ENCODE results near the gene OR4D2.

The OR4D2 gene

GRCh38 chr17:58181796-58182195, 15.0 kb downstream of the OR4D2 start:
- no CpG with 5 or more reads among the region's 4 CpGs for WGBS (ENCODE audit: extremely low coverage, insufficient coverage, low lambda C conversion rate)

DNA sequence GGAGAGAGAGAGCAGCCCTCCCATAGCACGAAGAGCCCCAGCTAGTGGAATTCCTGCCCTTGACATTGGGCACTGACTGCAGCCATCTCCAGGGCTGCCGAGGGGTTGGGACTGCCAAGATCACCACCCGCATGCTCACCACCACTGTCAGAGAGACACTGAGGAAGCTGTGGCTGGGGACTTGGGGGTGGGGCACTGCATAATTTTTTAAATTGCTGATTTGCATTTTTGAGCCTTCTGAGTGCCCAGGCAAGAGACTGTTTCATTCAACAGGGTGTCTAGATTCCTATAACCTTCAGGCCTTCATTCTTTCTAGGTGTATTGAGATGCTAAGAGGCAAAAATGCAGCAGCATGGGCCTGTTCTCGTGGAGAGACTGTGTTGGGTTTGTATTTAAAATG, 16.7 kb downstream of the OR4D2 start:
- no CpG with 5 or more reads among the region's 4 CpGs for WGBS (ENCODE audit: extremely low coverage, insufficient coverage, low lambda C conversion rate)
- Histone ChIP-seq H3K79me2 (ENCODE audit: control insufficient read depth, insufficient read depth, low read length) (no peaks in the 10 kb centered on the region), H2BK120ac (ENCODE audit: low read depth, low read length) (no peak overlapping the region), H3K18ac (ENCODE audit: low read length) (no peak overlapping the region), H3K79me1 (ENCODE audit: low read length) (no peaks in the 10 kb centered on the region), H3K9ac (ENCODE audit: low read length) (no peak overlapping the region), H3K56ac (ENCODE audit: low read length) (no peak overlapping the region), H2BK15ac (replicated peaks; ENCODE audit: low read depth) (no peak overlapping the region), H3K36me3 (ENCODE audit: control insufficient read depth, insufficient read depth, low read length) (no peaks in the 10 kb centered on the region), H4K8ac (ENCODE audit: low read depth, low read length) (no peak overlapping the region), H3K27ac (ENCODE audit: low read depth, low read length) (no peak overlapping the region), H3K23ac (ENCODE audit: low read length) (no peak overlapping the region), H2AK5ac (ENCODE audit: low read length) (no peak overlapping the region), H3K4me1 (ENCODE audit: control insufficient read depth, low read depth, low read length) (no peaks in the 10 kb centered on the region), H3K27me3 (ENCODE audit: insufficient read depth, low read length, poor library complexity) (no peaks in the 10 kb centered on the region), H4K5ac (ENCODE audit: low read length) (no peak overlapping the region), H3K4me2 (ENCODE audit: low read length) (no peak overlapping the region), H2BK5ac (ENCODE audit: low read length) (no peak overlapping the region), H3K4ac (ENCODE audit: low read depth, low read length) (no peak overlapping the region), H3K4me3 (ENCODE audit: low read length) (no peak overlapping the region)
- no peak for DNase-seq

More at GRCh38 chr17:58181796-58182195, 15.0 kb downstream of the OR4D2 start:
- Histone ChIP-seq H3K18ac (ENCODE audit: low read length) (no peak overlapping the region), H3K9ac (ENCODE audit: low read length) (no peak overlapping the region), H3K79me2 (ENCODE audit: control insufficient read depth, insufficient read depth, low read length) (no peaks in the 10 kb centered on the region), H3K36me3 (ENCODE audit: control insufficient read depth, insufficient read depth, low read length) (no peaks in the 10 kb centered on the region), H3K4me1 (ENCODE audit: control insufficient read depth, low read depth, low read length) (no peaks in the 10 kb centered on the region), H2BK120ac (ENCODE audit: low read depth, low read length) (no peak overlapping the region), H3K79me1 (ENCODE audit: low read length) (no peaks in the 10 kb centered on the region), H3K4me2 (ENCODE audit: low read length) (no peak overlapping the region), H4K8ac (ENCODE audit: low read depth, low read length) (no peak overlapping the region), H3K4me3 (ENCODE audit: low read length) (no peak overlapping the region), H3K4ac (ENCODE audit: low read depth, low read length) (no peak overlapping the region), H2BK15ac (replicated peaks; ENCODE audit: low read depth) (no peak overlapping the region), H3K56ac (ENCODE audit: low read length) (no peak overlapping the region), H3K27ac (ENCODE audit: low read depth, low read length) (no peak overlapping the region), H3K23ac (ENCODE audit: low read length) (no peak overlapping the region), H4K5ac (ENCODE audit: low read length) (no peak overlapping the region), H2BK5ac (ENCODE audit: low read length) (no peak overlapping the region), H2AK5ac (ENCODE audit: low read length) (no peak overlapping the region), H3K27me3 (ENCODE audit: insufficient read depth, low read length, poor library complexity) (no peaks in the 10 kb centered on the region)
- DNase-seq = no peak

- H3K4ac ChIP-seq (ENCODE audit: low read depth, low read length) = no peak overlapping the region
- no peaks in the 10 kb centered on the region for H3K4me1 ChIP-seq (ENCODE audit: control insufficient read depth, low read depth, low read length)
- DNase-seq = peak; percentile 88
- H3K27ac ChIP-seq (ENCODE audit: low read depth, low read length) = no peak overlapping the region
- H3K79me1 ChIP-seq (ENCODE audit: low read length) = no peaks in the 10 kb centered on the region
- no peak overlapping the region for H2AK5ac ChIP-seq (ENCODE audit: low read length)
- H2BK15ac ChIP-seq (replicated peaks; ENCODE audit: low read depth) = no peak overlapping the region
- H3K4me3 ChIP-seq (ENCODE audit: low read length) = no peak overlapping the region
- H3K4me2 ChIP-seq (ENCODE audit: low read length) = no peak overlapping the region
- peak overlapping the region; percentile 31 for H3K56ac ChIP-seq (ENCODE audit: low read length)
- no peaks in the 10 kb centered on the region for H3K27me3 ChIP-seq (ENCODE audit: insufficient read depth, low read length, poor library complexity)
- no peak overlapping the region for H4K5ac ChIP-seq (ENCODE audit: low read length)
- WGBS (ENCODE audit: extremely low coverage, insufficient coverage, low lambda C conversion rate) = no CpG with 5 or more reads among the region's 10 CpGs
- H3K36me3 ChIP-seq (ENCODE audit: control insufficient read depth, insufficient read depth, low read length) = no peaks in the 10 kb centered on the region
- H2BK5ac ChIP-seq (ENCODE audit: low read length) = no peak overlapping the region
- no peak overlapping the region for H4K8ac ChIP-seq (ENCODE audit: low read depth, low read length)
- no peaks in the 10 kb centered on the region for H3K79me2 ChIP-seq (ENCODE audit: control insufficient read depth, insufficient read depth, low read length)
- H3K23ac ChIP-seq (ENCODE audit: low read length) = no peak overlapping the region
- H3K18ac ChIP-seq (ENCODE audit: low read length) = no peak overlapping the region
- no peak overlapping the region for H2BK120ac ChIP-seq (ENCODE audit: low read depth, low read length)
- no peak overlapping the region for H3K9ac ChIP-seq (ENCODE audit: low read length)
Observed at GRCh38 chr17:58184308-58184985, 17.7 kb downstream of the OR4D2 start.

DNA sequence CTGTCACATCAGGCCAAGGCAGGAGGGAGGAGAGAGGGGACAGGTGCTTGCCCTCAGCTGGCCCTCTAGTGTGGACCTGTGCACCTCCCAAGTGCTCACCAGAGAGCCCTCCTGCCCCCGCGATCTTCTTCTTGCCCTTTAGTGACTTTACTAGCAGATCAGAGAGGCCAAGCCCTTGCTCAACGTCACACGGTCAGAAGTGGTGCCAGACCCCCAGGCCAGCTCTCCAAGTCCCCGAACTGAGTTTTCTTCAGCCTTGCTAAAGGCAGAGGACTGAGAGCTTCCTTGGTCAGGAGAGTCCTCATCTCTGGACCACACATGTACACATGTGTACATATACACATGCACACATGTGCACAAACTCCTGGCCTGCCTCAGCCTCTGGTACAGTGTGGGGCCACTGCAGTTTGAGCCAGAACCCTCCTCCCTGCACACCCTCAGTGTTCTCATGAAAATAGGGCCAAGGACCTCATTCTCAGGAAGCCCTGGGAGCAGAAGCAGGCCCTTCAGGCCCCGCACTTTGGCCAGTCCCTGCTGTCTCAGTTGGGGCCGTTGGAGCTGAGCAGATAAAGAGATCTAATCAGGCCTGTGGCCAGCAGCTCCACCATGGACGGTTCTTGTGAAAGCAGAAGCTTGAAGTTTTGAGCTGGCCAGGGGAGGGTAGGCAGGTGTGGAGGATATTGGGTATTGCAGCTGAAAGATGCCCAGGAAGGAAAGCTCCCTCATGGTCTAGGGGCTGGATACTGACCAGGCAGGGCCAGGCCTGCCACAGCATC, 18.4 kb downstream of the OR4D2 start:
- H3K27ac ChIP-seq (ENCODE audit: low read depth, low read length) = no peak overlapping the region
- H3K4me2 ChIP-seq (ENCODE audit: low read length) = no peak overlapping the region
- H2AK5ac ChIP-seq (ENCODE audit: low read length) = no peak overlapping the region
- H3K4ac ChIP-seq (ENCODE audit: low read depth, low read length) = no peak overlapping the region
- H3K23ac ChIP-seq (ENCODE audit: low read length) = no peak overlapping the region
- no peak overlapping the region for H2BK15ac ChIP-seq (replicated peaks; ENCODE audit: low read depth)
- no peak overlapping the region for H3K4me3 ChIP-seq (ENCODE audit: low read length)
- no peaks in the 10 kb centered on the region for H3K36me3 ChIP-seq (ENCODE audit: control insufficient read depth, insufficient read depth, low read length)
- no peak overlapping the region for H2BK5ac ChIP-seq (ENCODE audit: low read length)
- H3K18ac ChIP-seq (ENCODE audit: low read length) = no peak overlapping the region
- H3K79me1 ChIP-seq (ENCODE audit: low read length) = no peaks in the 10 kb centered on the region
- H4K5ac ChIP-seq (ENCODE audit: low read length) = no peak overlapping the region
- DNase-seq = no peak
- H2BK120ac ChIP-seq (ENCODE audit: low read depth, low read length) = no peak overlapping the region
- no peak overlapping the region for H3K9ac ChIP-seq (ENCODE audit: low read length)
- no peak overlapping the region for H4K8ac ChIP-seq (ENCODE audit: low read depth, low read length)
- H3K4me1 ChIP-seq (ENCODE audit: control insufficient read depth, low read depth, low read length) = no peaks in the 10 kb centered on the region
- H3K79me2 ChIP-seq (ENCODE audit: control insufficient read depth, insufficient read depth, low read length) = no peaks in the 10 kb centered on the region
- no peak overlapping the region for H3K56ac ChIP-seq (ENCODE audit: low read length)
- H3K27me3 ChIP-seq (ENCODE audit: insufficient read depth, low read length, poor library complexity) = no peaks in the 10 kb centered on the region
- WGBS (ENCODE audit: extremely low coverage, insufficient coverage, low lambda C conversion rate) = no CpG with 5 or more reads among the region's 8 CpGs

- Histone ChIP-seq H3K23ac (ENCODE audit: low read length) (no peak overlapping the region), H2AK5ac (ENCODE audit: low read length) (no peak overlapping the region), H3K18ac (ENCODE audit: low read length) (no peak overlapping the region), H3K4me2 (ENCODE audit: low read length) (no peak overlapping the region), H3K9ac (ENCODE audit: low read length) (no peak overlapping the region), H3K79me1 (ENCODE audit: low read length) (no peaks in the 10 kb centered on the region), H3K4me1 (ENCODE audit: control insufficient read depth, low read depth, low read length) (no peaks in the 10 kb centered on the region), H4K8ac (ENCODE audit: low read depth, low read length) (no peak overlapping the region), H2BK120ac (ENCODE audit: low read depth, low read length) (no peak overlapping the region), H4K5ac (ENCODE audit: low read length) (no peak overlapping the region), H2BK15ac (replicated peaks; ENCODE audit: low read depth) (no peak overlapping the region), H3K27me3 (ENCODE audit: insufficient read depth, low read length, poor library complexity) (no peaks in the 10 kb centered on the region), H3K27ac (ENCODE audit: low read depth, low read length) (no peak overlapping the region), H2BK5ac (ENCODE audit: low read length) (no peak overlapping the region), H3K79me2 (ENCODE audit: control insufficient read depth, insufficient read depth, low read length) (no peaks in the 10 kb centered on the region), H3K36me3 (ENCODE audit: control insufficient read depth, insufficient read depth, low read length) (no peaks in the 10 kb centered on the region), H3K56ac (ENCODE audit: low read length) (no peak overlapping the region), H3K4me3 (ENCODE audit: low read length) (no peak overlapping the region), H3K4ac (ENCODE audit: low read depth, low read length) (no peak overlapping the region)
- WGBS (ENCODE audit: extremely low coverage, insufficient coverage, low lambda C conversion rate) = no CpG with 5 or more reads among the region's 4 CpGs
- no peak for DNase-seq
Observed at GRCh38 chr17:58186591-58186990, 19.8 kb downstream of the OR4D2 start.
